Naive thymus-derived CD4-positive, alpha-beta T cell (primary cell): ENCODE measurements around the gene NANOS2. TPM values are rescaled to one million over a fixed set of nuclear protein-coding genes. Genes with fewer than 3 reads are reported as not detected.

ENCODE experiments used
- ATAC-seq: fragments of 150-1000 bp; cut with Tn5 transposase; 2 replicates; pipeline ENCODE4 v1.10.0; 2021; ENCODE audit warnings: mild to moderate bottlenecking, moderate library complexity
- CTCF ChIA-PET: fragments of 350-600 bp; sonication (Branson Sonifier 250); formaldehyde crosslinking; loops from one replicate; lab custom pipeline; 2021; ENCODE audit warnings: antibody characterized with exemption; lab: Charles Lee
- POLR2A ChIA-PET: fragments of 350-600 bp; sonication (Branson Sonifier 250); formaldehyde crosslinking; loops from one replicate; lab custom pipeline; 2021; ENCODE audit warnings: antibody characterized with exemption, inconsistent platforms; lab: Charles Lee
- DNase-seq, 9 donors: peaks; one replicate each; pipeline versions ENCODE4 v3.0.0 to v3.0.0-alpha.2; 2020 to 2022; ENCODE audit warnings: mixed read lengths in 1 of 9
- H3K27ac ChIP-seq: one replicate; pipeline ENCODE4 v1.7.0; 2013; ENCODE audit warnings: mild to moderate bottlenecking, low read depth, low read length, moderate library complexity
- H3K27me3 ChIP-seq, 2 donors: one replicate each; pipeline ENCODE4 v1.7.0; 2013; ENCODE audit warnings: low read length in 2 of 2, mild to moderate bottlenecking in 2 of 2, moderate library complexity in 2 of 2; ENCODE audit not compliant: control insufficient read depth in 2 of 2, insufficient read depth in 2 of 2
- H3K36me3 ChIP-seq, 3 experiments: 1 replicate in 2 of 3; 2 replicates in 1 of 3; pipeline ENCODE4 v1.7.0; 2013; ENCODE audit warnings: low read length in 3 of 3, mild to moderate bottlenecking in 3 of 3, moderate library complexity in 1 of 3; ENCODE audit not compliant: insufficient read depth in 3 of 3, control insufficient read depth in 2 of 3
- H3K4me1 ChIP-seq, 2 donors: one replicate each; pipeline ENCODE4 v1.7.0; 2013; ENCODE audit warnings: low read length in 2 of 2, mild to moderate bottlenecking in 2 of 2, moderate library complexity in 1 of 2; ENCODE audit not compliant: control insufficient read depth in 2 of 2, insufficient read depth in 2 of 2
- H3K4me3 ChIP-seq: 2 replicates; pipeline ENCODE4 v1.7.0; 2013; ENCODE audit warnings: mild to moderate bottlenecking, low read length
- H3K9me3 ChIP-seq, 3 experiments: 1 replicate in 2 of 3; 2 replicates in 1 of 3; pipeline ENCODE4 v1.7.0; 2013; ENCODE audit warnings: low read length in 3 of 3; ENCODE audit not compliant: control insufficient read depth in 2 of 3
- H3K27ac Mint-ChIP-seq, 9 donors: one replicate each; pipeline ENCODE4 v1.8.0; 2020 to 2022; ENCODE audit warnings: mixed read lengths in 9 of 9, mild to moderate bottlenecking in 8 of 9, moderate library complexity in 5 of 9, inconsistent platforms in 2 of 9
- H3K27me3 Mint-ChIP-seq, 5 donors: one replicate each; pipeline ENCODE4 v1.8.0; 2021 to 2022; ENCODE audit warnings: mixed read lengths in 5 of 5, mild to moderate bottlenecking in 1 of 5
- H3K36me3 Mint-ChIP-seq, 5 donors: one replicate each; pipeline ENCODE4 v1.8.0; 2020 to 2022; ENCODE audit warnings: mixed read lengths in 5 of 5, mild to moderate bottlenecking in 3 of 5, inconsistent platforms in 1 of 5
- H3K4me1 Mint-ChIP-seq, 7 donors: one replicate each; pipeline ENCODE4 v1.8.0; 2020 to 2022; ENCODE audit warnings: mixed read lengths in 7 of 7, mild to moderate bottlenecking in 3 of 7, inconsistent platforms in 1 of 7
- H3K4me3 Mint-ChIP-seq, 10 donors: one replicate each; pipeline ENCODE4 v1.8.0; 2020 to 2022; ENCODE audit warnings: mild to moderate bottlenecking in 10 of 10, mixed read lengths in 10 of 10, moderate library complexity in 6 of 10, inconsistent platforms in 2 of 10
- H3K9me3 Mint-ChIP-seq, 11 donors: one replicate each; pipeline ENCODE4 v1.8.0; 2020 to 2022; ENCODE audit warnings: mixed read lengths in 11 of 11, mild to moderate bottlenecking in 4 of 11, inconsistent platforms in 1 of 11, moderate library complexity in 1 of 11
- intact Hi-C, 2 donors: fragments of 100-400 bp; cut with micrococcal nuclease; formaldehyde crosslinking; loops; one replicate each; pipeline ENCODE4 v1.15.1; 2023
- polyA plus RNA-seq, 2 donors: library from polyadenylated mRNA; unstranded; fragments of 300-500 nt; fragmentation: Illumina TruSeq; gene quantifications; one replicate each; pipeline ENCODE4 v1.2.3, GENCODE V29; 2021
- total RNA-seq, 6 experiments: library from RNA in 5 of 6; stranded (reverse) in 5 of 6; gene quantifications; 1 replicate in 5 of 6; 2 replicates in 1 of 6; pipeline ENCODE4 v1.2.3 and lab custom pipeline; 2021 to 2026

Gene NANOS2
- total and polyA plus RNA-seq, 7 experiments from 2014 or later: not detected

DNA sequence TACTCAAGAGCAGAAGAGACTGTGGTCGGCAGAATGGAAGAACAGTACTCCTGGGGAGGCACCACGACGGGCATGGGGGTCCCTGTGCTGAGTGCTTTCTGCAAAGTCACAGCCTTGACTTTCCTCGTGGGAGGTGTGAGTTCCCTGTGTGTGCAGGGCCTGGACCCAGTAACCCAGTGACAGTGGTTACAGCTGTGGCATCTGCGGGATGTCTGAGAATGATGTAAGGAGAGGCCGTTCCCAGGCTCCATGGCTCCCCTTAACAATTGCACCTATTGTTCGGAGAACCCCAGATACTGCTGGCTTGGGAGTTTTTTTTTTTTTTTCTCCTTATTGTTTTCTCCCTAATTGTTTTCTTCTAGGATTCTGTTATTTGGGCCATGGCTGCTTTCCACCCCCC, 5.1 kb upstream of the NANOS2 start:
- Mint-ChIP-seq H3K4me1 (peaks cover 0 to 42% (median 0%) of the 10 kb centered on the region in 7 donors), H3K27ac (peak overlapping the region in 1 of 9 donors; percentile 23), H3K36me3 (no peaks in the 10 kb centered on the region), H3K27me3 (peaks cover 0 to 9% (median 4%) of the 10 kb centered on the region in 5 donors), H3K4me3 (peak overlapping the region in 1 of 10 donors; percentile 2), H3K9me3 (peaks cover 0 to 2% (median 0%) of the 10 kb centered on the region in 11 donors)
- ChIA-PET POLR2A (no interaction called here), CTCF (no interaction called here)
- DNase-seq (no peak), ATAC-seq (no peak)
- Histone ChIP-seq H3K4me1 (no peaks in the 10 kb centered on the region), H3K9me3 (no peaks in the 10 kb centered on the region), H3K4me3 (no peak overlapping the region), H3K27ac (no peak overlapping the region), H3K36me3 (no peaks in the 10 kb centered on the region), H3K27me3 (no peaks in the 10 kb centered on the region)
- intact Hi-C loops: no loop called here

GRCh38 chr19:45918721-45919120, 4.1 kb upstream of the NANOS2 start:
- Mint-ChIP-seq H3K27me3 (peaks cover 0 to 10% (median 6%) of the 10 kb centered on the region in 5 donors), H3K4me1 (peaks cover 0 to 42% (median 0%) of the 10 kb centered on the region in 7 donors), H3K27ac (peak overlapping the region in 1 of 9 donors; percentile 84), H3K36me3 (no peaks in the 10 kb centered on the region), H3K9me3 (peaks cover 0 to 2% (median 0%) of the 10 kb centered on the region in 11 donors), H3K4me3 (peak overlapping the region in 1 of 10 donors; percentile 33)
- H3K9me3 ChIP-seq: no peaks in the 10 kb centered on the region
- CTCF ChIA-PET: no interaction called here
- no peak overlapping the region for H3K27ac ChIP-seq
- POLR2A ChIA-PET: no interaction called here
- H3K4me1 ChIP-seq: no peaks in the 10 kb centered on the region
- H3K4me3 ChIP-seq: no peak overlapping the region
- ATAC-seq: no peak
- DNase-seq: no peak
- H3K27me3 ChIP-seq: no peaks in the 10 kb centered on the region
- intact Hi-C loops: no loop called here
- H3K36me3 ChIP-seq: no peaks in the 10 kb centered on the region

GRCh38 chr19:45917421-45918091, 3.0 kb upstream of the NANOS2 start:
- H3K27me3 ChIP-seq: no peaks in the 10 kb centered on the region
- H3K27me3 Mint-ChIP-seq: peaks cover 5 to 21% (median 17%) of the 10 kb centered on the region in 5 donors
- H3K27ac Mint-ChIP-seq: peak overlapping the region in 1 of 9 donors; percentile 92
- DNase-seq (no peak), ATAC-seq (no peak)
- no peak overlapping the region for H3K27ac ChIP-seq
- H3K36me3 Mint-ChIP-seq: no peaks in the 10 kb centered on the region
- intact Hi-C loops: loop anchor here in 1 of 2 donors (1.0 kb wide), 2 partner anchors 14 to 78 kb away; partner anchors contain the start of gene CCDC61
- H3K4me3 ChIP-seq: no peak overlapping the region
- peaks cover 0 to 42% (median 0%) of the 10 kb centered on the region in 7 donors for H3K4me1 Mint-ChIP-seq
- H3K9me3 ChIP-seq: no peaks in the 10 kb centered on the region
- H3K4me1 ChIP-seq: no peaks in the 10 kb centered on the region
- ChIA-PET POLR2A (no interaction called here), CTCF (no interaction called here)
- peaks cover 0 to 2% (median 0%) of the 10 kb centered on the region in 11 donors for H3K9me3 Mint-ChIP-seq
- H3K36me3 ChIP-seq: no peaks in the 10 kb centered on the region
- peak overlapping the region in 1 of 10 donors; percentile 67 for H3K4me3 Mint-ChIP-seq

- ATAC-seq: no peak
- no peaks in the 10 kb centered on the region for H3K9me3 ChIP-seq
- H3K36me3 Mint-ChIP-seq: peaks cover 0 to 4% (median 0%) of the 10 kb centered on the region in 5 donors
- no peak overlapping the region for H3K27ac ChIP-seq
- H3K4me1 ChIP-seq: no peaks in the 10 kb centered on the region
- POLR2A ChIA-PET: no interaction called here
- peaks cover 0 to 5% (median 0%) of the 10 kb centered on the region in 7 donors for H3K4me1 Mint-ChIP-seq
- H3K4me3 Mint-ChIP-seq: no peak overlapping the region
- H3K4me3 ChIP-seq: no peak overlapping the region
- CTCF ChIA-PET: interaction anchor here (1.6 kb wide), 1 partner anchor 10 kb away, joined by 5 read pairs; no protein-coding TSS in a partner anchor
- intact Hi-C loops: no loop called here
- peak overlapping the region in 1 of 9 donors; percentile 11 for H3K27ac Mint-ChIP-seq
- no peak for DNase-seq
- no peaks in the 10 kb centered on the region for H3K27me3 ChIP-seq
- peaks cover 20 to 36% (median 27%) of the 10 kb centered on the region in 5 donors for H3K27me3 Mint-ChIP-seq
- H3K36me3 ChIP-seq: no peaks in the 10 kb centered on the region
- H3K9me3 Mint-ChIP-seq: no peaks in the 10 kb centered on the region
These were observed 3.3 kb downstream of the NANOS2 start for GRCh38 chr19:45911291-45911690.

DNA sequence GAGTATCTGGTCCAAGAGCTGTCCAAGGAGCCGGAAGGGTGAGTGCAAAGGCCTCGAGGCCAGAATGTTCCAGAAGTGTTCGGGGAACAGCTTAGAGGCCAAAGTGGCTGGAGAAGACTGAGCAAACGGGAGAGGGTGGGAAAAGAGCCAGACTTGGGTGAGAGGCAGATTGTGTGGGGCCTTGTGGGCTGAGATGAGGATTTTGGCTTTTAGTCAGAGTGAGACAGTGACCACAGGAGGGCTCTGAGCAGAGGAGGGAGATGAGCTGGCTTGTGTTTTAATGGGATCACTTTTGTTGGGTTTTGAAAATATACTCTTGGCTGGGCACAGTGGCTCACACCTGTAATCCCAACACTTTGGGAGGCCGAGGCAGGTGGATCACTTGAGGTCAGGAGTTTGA, 5.6 kb downstream of the NANOS2 start:
- Mint-ChIP-seq H3K36me3 (peaks cover 0 to 4% (median 0%) of the 10 kb centered on the region in 5 donors), H3K27ac (no peak overlapping the region), H3K4me3 (no peak overlapping the region), H3K27me3 (peaks cover 17 to 34% (median 26%) of the 10 kb centered on the region in 5 donors), H3K9me3 (no peaks in the 10 kb centered on the region), H3K4me1 (peaks cover 0 to 4% (median 0%) of the 10 kb centered on the region in 7 donors)
- DNase-seq (no peak), ATAC-seq (no peak)
- Histone ChIP-seq H3K27me3 (no peaks in the 10 kb centered on the region), H3K36me3 (no peaks in the 10 kb centered on the region), H3K4me1 (no peaks in the 10 kb centered on the region), H3K9me3 (no peaks in the 10 kb centered on the region), H3K27ac (no peak overlapping the region), H3K4me3 (no peak overlapping the region)
- intact Hi-C loops: no loop called here
- ChIA-PET CTCF (no interaction called here), POLR2A (no interaction called here)

DNA sequence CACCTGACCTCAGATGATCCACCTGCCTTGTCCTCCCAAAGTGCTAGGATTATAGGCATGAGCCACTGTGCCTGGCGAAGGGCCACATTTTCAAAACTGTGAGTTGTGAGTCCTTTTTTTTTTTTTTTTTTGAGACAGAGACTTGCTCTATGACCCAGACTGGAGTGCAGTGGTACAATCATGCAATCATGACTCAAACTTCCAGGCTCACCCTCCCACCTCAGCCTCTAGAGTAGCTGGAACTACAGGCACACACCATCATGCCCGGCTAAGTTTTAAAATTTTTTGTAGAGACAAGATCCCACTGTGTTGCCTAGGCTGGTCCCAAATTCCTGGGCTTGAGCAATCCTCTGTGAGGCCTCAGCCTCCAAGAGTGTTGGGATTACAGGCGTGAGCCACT, 8.4 kb downstream of the NANOS2 start:
- intact Hi-C loops: no loop called here
- no peaks in the 10 kb centered on the region for H3K27me3 ChIP-seq

More for the DNA sequence above, 8.4 kb downstream of the NANOS2 start:
- peaks cover 0 to 5% (median 0%) of the 10 kb centered on the region in 3 experiments for H3K36me3 ChIP-seq
- ChIA-PET CTCF (no interaction called here), POLR2A (interaction anchor here (0.7 kb wide), 1 partner anchor 1180 kb away, joined by 3 read pairs; no protein-coding TSS in a partner anchor)
- no peaks in the 10 kb centered on the region for H3K9me3 Mint-ChIP-seq
- H3K27me3 Mint-ChIP-seq: peaks cover 5 to 28% (median 9%) of the 10 kb centered on the region in 5 donors
- peak overlapping the region in 1 of 9 donors; percentile 54 for H3K27ac Mint-ChIP-seq
- H3K4me3 Mint-ChIP-seq: no peak overlapping the region
- H3K4me3 ChIP-seq: no peak overlapping the region
- peaks cover 0 to 5% of the 10 kb centered on the region in 2 donors for H3K4me1 ChIP-seq
- no peak for ATAC-seq
- H3K36me3 Mint-ChIP-seq: peaks cover 0 to 4% (median 0%) of the 10 kb centered on the region in 5 donors
- peaks cover 0 to 14% (median 3%) of the 10 kb centered on the region in 7 donors for H3K4me1 Mint-ChIP-seq
- H3K27ac ChIP-seq: no peak overlapping the region
- DNase-seq: no peak
- no peaks in the 10 kb centered on the region for H3K9me3 ChIP-seq
